H54 (cell line): Measurements from ENCODE around the gene BCL2L11.

Experiments
- DNase-seq: peaks from one replicate; pipeline ENCODE4 v3.0.0; 2011; ENCODE audit warnings: low spot score, mixed read lengths; ENCODE audit not compliant: insufficient read length
- FAIRE-seq: peaks from 3 replicates; lab custom pipeline; 2011; peaks lifted over from hg19 to GRCh38; lab: Jason Lieb, UNC
- POLR2A ChIP-seq: IDR thresholded peaks from 2 replicates; pipeline ENCODE4 v1.6.1; 2011; ENCODE audit warnings: low read depth, mild to moderate bottlenecking, low read length

BCL2L11 gene

DNA sequence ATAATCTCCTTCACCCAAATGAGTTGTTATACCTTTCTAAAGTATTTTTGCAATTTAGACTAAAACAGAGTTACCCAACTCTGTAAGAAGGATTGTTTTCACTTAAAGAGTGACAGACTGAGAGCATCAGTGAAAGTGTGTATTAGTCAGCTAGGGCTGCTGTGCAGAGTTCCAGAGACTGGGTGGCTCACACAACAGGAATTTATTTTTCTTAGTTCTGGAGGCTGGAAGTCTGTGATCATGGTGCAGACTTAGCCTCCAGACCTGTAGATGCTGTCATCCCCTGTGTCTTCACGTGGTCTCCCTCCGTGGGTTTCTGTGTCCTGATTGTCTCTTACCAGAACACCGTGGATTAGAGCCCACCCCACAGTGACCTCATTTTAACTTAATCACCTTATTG is 40.0 kb downstream of the BCL2L11 start:
- peak; percentile 59 for DNase-seq
- FAIRE-seq: peak; percentile 87
- TF ChIP-seq POLR2A: no peak

DNA sequence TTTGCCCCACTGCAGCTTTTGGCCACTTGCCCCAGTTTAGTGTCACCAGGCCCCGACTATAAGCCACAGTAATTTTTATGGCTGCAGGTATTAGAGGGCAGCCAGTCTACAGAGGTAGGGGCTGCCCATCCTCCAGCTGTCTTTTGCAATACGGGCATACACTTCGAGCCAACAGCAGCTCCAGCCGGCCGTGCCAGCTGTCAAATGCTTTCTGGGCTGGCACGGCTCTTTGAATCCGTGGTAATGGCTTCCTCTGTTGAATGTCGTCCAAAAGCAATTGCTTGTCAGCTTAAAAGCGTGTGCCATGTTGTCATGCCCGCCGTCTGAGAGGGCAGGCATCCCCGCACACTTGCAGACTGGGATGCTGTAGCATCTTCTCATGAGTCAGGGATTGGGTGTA is 41.3 kb downstream of the BCL2L11 start:
- no peak for DNase-seq
- no peak for TF ChIP-seq POLR2A
- no peak for FAIRE-seq

GRCh38 chr2:111162718-111163331 is 42.1 kb downstream of the BCL2L11 start:
- no peak for TF ChIP-seq POLR2A
- DNase-seq (no peak), FAIRE-seq (no peak)

DNA sequence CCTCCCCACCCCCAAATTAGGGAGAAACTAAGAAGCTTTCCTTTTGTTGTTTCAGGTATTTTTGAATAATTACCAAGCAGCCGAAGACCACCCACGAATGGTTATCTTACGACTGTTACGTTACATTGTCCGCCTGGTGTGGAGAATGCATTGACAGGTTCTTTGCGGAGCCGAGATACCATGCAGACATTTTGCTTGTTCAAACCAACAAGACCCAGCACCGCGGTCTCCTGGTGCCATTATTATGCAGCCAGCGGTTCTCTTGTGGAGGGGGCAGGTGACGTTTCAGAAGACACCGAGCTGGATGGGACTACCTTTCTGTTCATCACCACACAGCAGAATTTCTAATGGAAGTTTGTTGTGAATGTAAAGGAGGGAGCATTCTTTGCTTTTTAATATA is 43.4 kb downstream of the BCL2L11 start:
- no peak for DNase-seq
- TF ChIP-seq POLR2A: no peak
- FAIRE-seq: no peak

- FAIRE-seq (no peak), DNase-seq (no peak)
- TF ChIP-seq POLR2A: no peak
Observed at GRCh38 chr2:111165084-111165483, 44.4 kb downstream of the BCL2L11 start.

DNA sequence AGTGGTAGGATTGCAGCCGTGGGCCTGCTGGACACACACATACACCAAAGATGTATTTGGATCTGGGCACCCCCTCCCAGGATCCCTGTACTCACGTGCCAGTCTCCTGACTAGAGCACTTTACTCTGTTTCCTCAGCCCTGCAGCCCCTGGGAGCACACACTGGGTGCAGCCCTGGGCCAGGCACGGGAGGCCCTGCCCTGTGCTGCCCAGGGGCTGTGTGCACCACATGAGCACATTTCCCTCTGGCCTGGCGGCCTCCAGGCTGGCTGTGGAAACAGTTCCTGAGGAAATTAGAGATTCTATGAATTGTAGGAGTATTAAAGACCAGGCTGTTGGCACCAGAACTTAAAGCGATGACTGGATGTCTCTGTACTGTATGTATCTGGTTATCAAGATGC is 45.4 kb downstream of the BCL2L11 start:
- DNase-seq: no peak
- no peak for FAIRE-seq
- TF ChIP-seq POLR2A: no peak

DNA sequence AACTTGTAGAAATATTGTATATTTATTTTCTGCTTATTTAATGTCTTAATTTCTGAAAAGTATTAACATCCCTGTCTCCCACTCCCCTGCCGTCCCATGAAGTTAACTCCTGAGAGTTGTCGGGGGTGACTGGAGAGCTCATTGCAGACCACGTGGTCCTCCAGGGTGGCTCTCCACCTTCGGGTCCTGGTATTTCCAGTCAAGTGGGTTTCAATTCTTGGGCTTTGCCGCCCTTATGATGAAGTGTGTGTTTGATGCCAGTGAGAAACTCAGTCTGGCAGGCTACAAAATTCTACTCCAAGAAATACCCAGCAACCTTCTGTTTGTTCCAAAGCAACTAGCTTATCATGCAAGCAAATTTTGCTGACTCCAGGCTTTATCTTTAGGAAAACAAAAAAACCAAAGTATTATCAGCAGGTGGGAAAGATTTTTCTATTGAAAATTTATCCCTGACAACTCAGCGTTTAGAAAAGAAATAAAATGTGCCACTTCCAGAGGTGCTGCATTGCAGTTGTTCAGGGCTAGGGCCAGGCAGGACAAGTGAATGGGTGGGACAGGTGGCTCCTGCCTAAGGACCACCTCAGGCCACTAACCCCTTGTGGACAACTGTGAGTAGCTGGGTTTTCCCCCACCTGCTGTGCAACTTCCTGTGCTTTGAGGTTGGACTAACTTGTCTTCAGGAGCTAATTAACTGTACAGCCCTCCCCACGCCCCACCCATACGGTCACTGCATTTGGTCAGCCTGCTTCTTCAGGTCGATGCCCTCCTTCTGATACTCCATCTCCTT is 46.6 kb downstream of the BCL2L11 start:
- no peak for DNase-seq
- no peak for FAIRE-seq

DNA sequence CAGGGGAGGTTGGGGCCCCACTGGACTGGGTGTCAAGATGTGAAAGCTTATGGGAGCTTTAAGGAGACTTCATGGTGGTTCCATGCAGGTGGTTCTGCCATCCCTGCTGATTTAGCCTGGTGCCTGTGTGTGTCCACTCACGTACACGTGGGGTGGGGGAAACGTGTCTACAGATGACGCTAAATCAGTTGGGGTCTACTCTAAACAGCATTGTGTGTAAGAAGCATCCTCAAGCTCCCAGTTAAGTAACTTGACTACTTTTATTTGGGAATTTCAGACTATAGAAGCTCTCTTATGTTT is 47.1 kb downstream of the BCL2L11 start:
- TF ChIP-seq POLR2A: no peak
- DNase-seq: no peak
- FAIRE-seq: peak; percentile 55

More for the DNA sequence above, 46.6 kb downstream of the BCL2L11 start:
- TF ChIP-seq POLR2A: no peak

DNA sequence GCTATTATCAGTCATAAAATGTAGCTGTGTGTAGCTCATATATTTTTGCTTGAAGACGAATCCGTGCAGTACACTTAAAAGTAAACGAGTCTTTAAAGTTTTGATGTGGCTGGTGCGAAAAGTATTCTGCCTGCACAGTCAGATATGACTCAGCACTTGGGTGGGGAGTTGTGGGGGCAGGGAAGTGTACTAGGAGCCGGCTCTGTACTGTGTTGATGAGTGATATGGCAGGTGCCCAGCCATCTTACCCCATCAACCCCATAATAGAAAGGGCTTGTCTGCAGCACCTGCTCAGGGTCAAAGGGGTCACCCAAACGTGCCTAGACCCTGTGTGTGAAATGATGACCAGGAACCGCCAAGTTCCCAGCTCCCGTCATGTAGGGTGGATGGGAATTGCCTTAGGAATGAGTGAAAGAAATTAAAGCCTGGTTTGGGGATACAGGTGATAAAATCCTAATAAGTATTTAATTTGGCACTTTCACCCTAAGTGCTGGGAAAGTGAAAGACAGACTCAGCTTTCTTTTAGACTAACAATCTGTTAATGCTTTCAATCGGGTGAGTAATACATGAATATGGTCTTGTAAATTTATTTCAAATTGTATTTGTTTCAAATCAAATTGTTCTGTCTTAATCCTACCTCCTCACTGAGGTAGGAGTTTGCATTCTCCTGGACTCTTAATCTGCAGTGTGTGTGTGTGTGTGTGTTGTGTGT is 48.0 kb downstream of the BCL2L11 start:
- no peak for TF ChIP-seq POLR2A

GRCh38 chr2:111169268-111169667 is 48.6 kb downstream of the BCL2L11 start:
- DNase-seq (no peak), FAIRE-seq (peak; percentile 15)
- TF ChIP-seq POLR2A: no peak

More for the DNA sequence above, 48.0 kb downstream of the BCL2L11 start:
- peak; percentile 60 for DNase-seq
- peak; percentile 95 for FAIRE-seq

DNA sequence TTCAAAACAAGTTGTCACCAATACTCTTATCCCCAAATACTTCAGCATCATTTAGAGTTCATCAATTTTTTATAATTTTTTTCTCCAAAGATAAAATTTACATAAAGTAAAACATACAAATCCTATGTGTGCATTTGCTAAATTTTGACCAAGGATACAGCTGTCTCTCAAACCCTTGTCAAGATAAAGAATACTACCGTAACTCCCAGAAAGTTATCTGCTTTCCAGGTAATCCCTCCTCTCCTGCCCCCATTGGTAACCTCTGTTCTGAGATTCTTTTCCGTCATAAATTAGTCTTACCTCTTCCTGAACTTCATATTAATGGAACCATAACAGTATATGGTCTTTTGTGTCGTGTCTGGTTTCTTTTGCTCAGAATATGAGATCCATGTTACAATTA is 49.2 kb downstream of the BCL2L11 start:
- DNase-seq: no peak
- TF ChIP-seq POLR2A: no peak
- FAIRE-seq: no peak

- no peak for TF ChIP-seq POLR2A
- no peak for FAIRE-seq
Observed at GRCh38 chr2:111171337-111171930, 50.7 kb downstream of the BCL2L11 start.

DNA sequence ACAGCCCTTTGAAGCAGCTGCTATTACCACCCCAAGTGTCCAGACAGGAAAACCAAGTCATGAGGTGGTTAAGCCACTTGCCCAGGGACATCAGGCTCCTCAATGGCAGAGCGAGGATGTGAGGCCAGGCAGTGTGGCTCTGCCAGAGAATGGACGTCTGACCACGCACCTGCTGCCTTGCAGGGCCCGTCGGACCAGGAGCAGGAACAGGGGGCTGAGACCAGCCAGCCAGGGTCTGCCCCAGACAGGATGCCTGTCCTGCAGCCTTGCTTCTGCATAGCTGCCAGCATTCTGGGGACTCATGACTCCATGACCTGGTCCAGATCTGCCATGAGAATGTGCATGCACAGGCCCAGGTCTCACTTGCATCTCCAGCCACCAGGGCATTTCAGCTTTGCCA is 52.0 kb downstream of the BCL2L11 start:
- DNase-seq: no peak
- FAIRE-seq: no peak
- TF ChIP-seq POLR2A: no peak

More at GRCh38 chr2:111171337-111171930, 50.7 kb downstream of the BCL2L11 start:
- no peak for DNase-seq

GRCh38 chr2:111173338-111173737 is 52.6 kb downstream of the BCL2L11 start:
- no peak for TF ChIP-seq POLR2A
- no peak for FAIRE-seq

More at GRCh38 chr2:111173338-111173737, 52.6 kb downstream of the BCL2L11 start:
- no peak for DNase-seq
